GM12878 (cell line): ENCODE results near the gene GH1. TPM values are rescaled to one million over a fixed set of nuclear protein-coding genes. Genes with fewer than 3 reads are reported as not detected.

ENCODE experiments used
- CTCF ChIP-seq, 3 experiments: IDR thresholded peaks in 2 of 3; conservative IDR thresholded peaks in 1 of 3; 2 replicates each; pipeline ENCODE4 v1.5.1; 2011; ENCODE audit warnings: low read depth in 3 of 3, low read length in 3 of 3, mild to moderate bottlenecking in 3 of 3, control low read depth in 2 of 3, moderate library complexity in 2 of 3, inconsistent platforms in 1 of 3, mixed read lengths in 1 of 3; ENCODE audit not compliant: control insufficient read depth in 2 of 3, insufficient read depth in 1 of 3; ENCODE audit errors: extremely low read depth in 1 of 3
- NR2F1 ChIP-seq: fragments of 450-650 bp; conservative IDR thresholded peaks from 2 replicates; pipeline ENCODE4 v1.6.1; 2017; ENCODE audit warnings: mild to moderate bottlenecking
- PAX5 ChIP-seq: IDR thresholded peaks from 2 replicates; pipeline ENCODE4 v1.6.1; 2011; ENCODE audit warnings: low read depth, low read length, borderline replicate concordance
- POLR2A ChIP-seq: IDR thresholded peaks from 2 replicates; pipeline ENCODE4 v1.6.1; 2011; ENCODE audit warnings: low read depth, mild to moderate bottlenecking, low read length
- SMC3 ChIP-seq: IDR thresholded peaks from 2 replicates; pipeline ENCODE4 v1.6.1; 2011; ENCODE audit warnings: low read length, improper control_type of control experiment, borderline replicate concordance
- SPI1 ChIP-seq: IDR thresholded peaks from 2 replicates; pipeline ENCODE4 v1.6.1; 2011; ENCODE audit warnings: low read depth, mild to moderate bottlenecking, low read length, moderate library complexity, borderline replicate concordance; ENCODE audit not compliant: insufficient read depth
- ZBTB11 ChIP-seq: fragments of 450-650 bp; formaldehyde crosslinking; IDR thresholded peaks from 2 replicates; pipeline ENCODE4 v1.5.0; 2022; ENCODE audit warnings: mild to moderate bottlenecking, missing genetic modification characterization
- polyA plus RNA-seq, 11 experiments: library from polyadenylated mRNA; depleted of rRNA in 4 of 11; unstranded in 6 of 11; stranded (reverse) in 5 of 11; fragments of >200 nt; fragmentation: Nextera tagmentation in 4 of 11; fragmentation: Illumina TruSeq in 1 of 11; extraction: Ambion mirVana in 4 of 11; extraction: Trizol in 1 of 11; gene quantifications; 1 replicate in 1 of 11; 2 replicates in 10 of 11; pipeline versions ENCODE4 v1.2.1 to v1.2.3, GENCODE V29; 2011 to 2016; ENCODE audit warnings: inconsistent platforms in 2 of 11, missing spikeins in 2 of 11, low read depth in 1 of 11
- total RNA-seq, 4 experiments: library from RNA; depleted of rRNA in 3 of 4; stranded (reverse); fragments of >200 nt in 3 of 4; fragmentation: Illumina TruSeq in 1 of 4; extraction: Trizol in 1 of 4; gene quantifications; 2 replicates each; pipeline versions ENCODE4 v1.2.1 to v1.2.3, GENCODE V29; 2013 to 2021
- TF ChIP-seq, protein P1 (sequence below): fragments of 450-650 bp; IDR thresholded peaks from 2 replicates; pipeline ENCODE4 v1.6.1; 2017; ENCODE audit warnings: low read depth, mild to moderate bottlenecking, moderate library complexity

Gene GH1
- total and polyA plus RNA-seq, 10 of the 15 experiments (the other 5 are each of a cell fraction or from before 2014, with no cell fraction given) = 0.13 to 0.42 TPM; not detected in 8

DNA sequence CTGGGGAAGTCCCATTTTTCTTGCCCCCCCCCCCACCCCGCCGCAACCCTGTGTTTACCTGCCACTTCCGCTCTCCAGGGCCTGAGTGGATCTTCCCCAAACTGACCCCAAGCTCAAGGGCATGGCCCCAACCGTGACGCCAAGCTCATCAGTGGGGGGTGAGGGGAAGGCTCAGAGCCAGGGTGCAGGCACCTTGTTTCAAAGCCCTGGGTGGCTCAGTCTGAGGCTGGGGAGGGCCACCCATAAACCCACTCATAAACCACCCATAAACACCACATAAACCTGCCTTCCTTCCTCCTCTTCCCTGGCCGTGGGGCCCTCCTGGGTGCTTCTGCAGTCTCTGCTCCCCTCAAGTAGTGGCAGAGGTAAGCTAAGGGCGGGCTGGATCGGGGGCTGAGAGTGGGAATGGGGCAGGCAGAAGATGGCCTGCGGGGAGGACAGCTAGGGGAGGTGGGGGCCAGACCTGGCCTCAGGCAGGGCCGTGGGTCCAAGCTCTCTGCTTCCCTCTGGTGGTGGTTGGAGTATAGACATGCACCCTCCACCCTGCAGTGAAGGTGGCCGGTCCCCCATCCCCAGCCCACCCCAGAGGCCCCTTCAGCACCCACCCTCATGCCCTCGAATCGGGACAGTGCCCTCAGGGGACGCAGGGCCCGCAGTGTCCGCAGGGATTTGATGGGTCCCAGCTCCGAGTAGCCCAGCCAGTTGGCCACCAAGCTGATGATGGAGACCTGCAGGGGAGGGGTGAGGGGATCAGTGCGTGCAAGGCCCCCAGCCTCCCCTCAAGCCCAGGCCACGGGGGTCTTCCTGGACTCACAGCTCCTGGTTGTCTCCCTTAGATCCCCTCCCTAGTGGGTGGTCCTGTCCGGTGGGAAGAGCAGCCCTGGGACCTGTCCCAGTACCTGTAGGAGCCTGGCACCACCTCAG is 28.1 kb upstream of the GH1 start (continued):
- peak; percentile 82 for TF ChIP-seq SMC3
- peak; percentile 82 for TF ChIP-seq NR2F1
- TF ChIP-seq, protein P1, sequence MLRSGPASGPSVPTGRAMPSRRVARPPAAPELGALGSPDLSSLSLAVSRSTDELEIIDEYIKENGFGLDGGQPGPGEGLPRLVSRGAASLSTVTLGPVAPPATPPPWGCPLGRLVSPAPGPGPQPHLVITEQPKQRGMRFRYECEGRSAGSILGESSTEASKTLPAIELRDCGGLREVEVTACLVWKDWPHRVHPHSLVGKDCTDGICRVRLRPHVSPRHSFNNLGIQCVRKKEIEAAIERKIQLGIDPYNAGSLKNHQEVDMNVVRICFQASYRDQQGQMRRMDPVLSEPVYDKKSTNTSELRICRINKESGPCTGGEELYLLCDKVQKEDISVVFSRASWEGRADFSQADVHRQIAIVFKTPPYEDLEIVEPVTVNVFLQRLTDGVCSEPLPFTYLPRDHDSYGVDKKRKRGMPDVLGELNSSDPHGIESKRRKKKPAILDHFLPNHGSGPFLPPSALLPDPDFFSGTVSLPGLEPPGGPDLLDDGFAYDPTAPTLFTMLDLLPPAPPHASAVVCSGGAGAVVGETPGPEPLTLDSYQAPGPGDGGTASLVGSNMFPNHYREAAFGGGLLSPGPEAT = 0 out of 2 replicates have a peak, but pooled peaks have one; percentile 19
- TF ChIP-seq POLR2A = 0 out of 2 replicates have a peak, but pooled peaks have one; percentile 49
- peak; percentile 65 to 85 (median 78) for TF ChIP-seq CTCF (IDR thresholded peaks at IDR 0.05 in 2 of 3, conservative IDR thresholded peaks at IDR 0.05 in 1 of 3; ENCODE audit: control insufficient read depth in 2 of 3, extremely low read depth in 1 of 3, insufficient read depth in 1 of 3, low read depth in 3 of 3, low read length in 3 of 3)
- peak; percentile 60; the same call in 1 of the 2 replicates for TF ChIP-seq SPI1
- TF ChIP-seq PAX5 = peak; percentile 84
- no peak for TF ChIP-seq ZBTB11 (CRISPR knock-in tag)
